MCF 10A (cell line): ENCODE results near the gene CORIN. TPM values are rescaled to one million over a fixed set of nuclear protein-coding genes. Genes with fewer than 3 reads are reported as not detected.

Source experiments
- BruUV-seq: library from RNA; stranded (reverse); fragments of 400-500 nt; replicated peaks from 2 replicates; lab custom pipeline; 2021; lab: Mats Ljungman, UMichigan
- CTCF ChIA-PET: fragments of 300-600 bp; sonication (Branson Sonifier 250); formaldehyde crosslinking; extraction: SDS; loops from one replicate; lab custom pipeline; 2021; ENCODE audit warnings: antibody characterized with exemption, inconsistent platforms; lab: Yijun Ruan, JAX
- POLR2A ChIA-PET: fragments of 300-600, 350-650 bp; sonication (Branson Sonifier 250); formaldehyde crosslinking; extraction: SDS; loops from one replicate; lab custom pipeline; 2020; ENCODE audit warnings: antibody characterized with exemption, inconsistent platforms; lab: Yijun Ruan, JAX
- DNase-seq: peaks from one replicate; pipeline ENCODE4 v3.0.0-alpha.2; 2018; ENCODE audit not compliant: unreplicated experiment
- H3K27ac Mint-ChIP-seq: one replicate; pipeline ENCODE4 v1.8.0; 2022; ENCODE audit warnings: mild to moderate bottlenecking, low read depth, mixed read lengths; ENCODE audit not compliant: unreplicated experiment
- H3K27me3 Mint-ChIP-seq: one replicate; pipeline ENCODE4 v1.8.0; 2022; ENCODE audit warnings: mixed read lengths; ENCODE audit not compliant: insufficient read depth, unreplicated experiment
- H3K36me3 Mint-ChIP-seq: one replicate; pipeline ENCODE4 v1.8.0; 2022; ENCODE audit warnings: mild to moderate bottlenecking, moderate library complexity, mixed read lengths; ENCODE audit not compliant: insufficient read depth, unreplicated experiment
- H3K4me1 Mint-ChIP-seq: one replicate; pipeline ENCODE4 v1.8.0; 2022; ENCODE audit warnings: mixed read lengths; ENCODE audit not compliant: insufficient read depth, unreplicated experiment
- H3K4me3 Mint-ChIP-seq: one replicate; pipeline ENCODE4 v1.8.0; 2022; ENCODE audit warnings: mild to moderate bottlenecking, moderate library complexity, mixed read lengths; ENCODE audit not compliant: unreplicated experiment
- H3K9me3 Mint-ChIP-seq: one replicate; pipeline ENCODE4 v1.8.0; 2022; ENCODE audit warnings: mixed read lengths; ENCODE audit not compliant: unreplicated experiment
- intact Hi-C: fragments of 100-400 bp; cut with micrococcal nuclease; formaldehyde crosslinking; loops from 2 replicates; pipeline ENCODE4 v1.14.1; 2022
- total RNA-seq: library from RNA; stranded (reverse); gene quantifications from 2 replicates; pipeline ENCODE4 v1.2.3, GENCODE V29; 2022
- TF ChIP-seq, protein P1 (sequence below): fragments of 200-600 bp; IDR thresholded peaks from one replicate; pipeline ENCODE4 v1.8.0; 2022; ENCODE audit warnings: antibody characterized with exemption, mild to moderate bottlenecking; ENCODE audit not compliant: unreplicated experiment

CORIN gene
- total RNA-seq, 1 experiment from 2014 or later = 1.0 TPM

DNA sequence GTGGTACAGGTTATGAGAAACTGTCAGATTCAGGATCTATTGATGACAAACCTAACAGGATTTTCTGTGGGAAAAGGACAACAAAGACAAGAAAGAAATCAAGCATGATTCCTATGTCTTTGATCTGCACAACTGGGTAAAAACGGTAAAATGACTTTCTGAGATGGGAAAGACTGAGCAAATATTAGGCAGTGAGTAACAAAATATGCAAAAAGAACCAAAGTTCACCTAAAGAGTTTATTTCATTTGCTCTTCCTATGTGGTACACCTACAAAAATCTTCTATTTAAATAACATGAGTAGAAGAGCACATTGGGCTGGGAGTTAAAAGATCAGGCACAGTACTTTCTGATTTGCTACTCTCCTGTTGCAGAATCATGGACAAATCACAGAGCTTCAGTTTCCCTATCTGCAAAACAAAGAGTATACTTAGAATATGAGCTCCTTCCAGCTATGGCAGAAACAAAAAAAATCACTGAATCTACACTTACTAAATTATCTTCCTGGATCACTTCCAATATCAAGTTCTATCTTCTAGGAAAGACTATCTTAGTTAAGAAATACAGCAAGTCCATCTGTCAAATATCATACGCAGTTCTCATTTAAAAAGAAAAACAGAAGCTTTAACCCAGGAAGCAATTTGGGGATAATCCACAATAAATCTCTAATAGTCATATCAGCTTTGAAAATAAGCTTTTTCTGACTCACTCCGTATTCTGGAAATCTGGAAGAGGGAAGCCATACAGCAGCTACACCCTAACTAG is 39.1 kb upstream of the CORIN start:
- peaks cover 85% of the 10 kb centered on the region for H3K36me3 Mint-ChIP-seq

GRCh38 chr4:47876310-47876709 is 38.4 kb upstream of the CORIN start:
- Mint-ChIP-seq H3K36me3 (peaks cover 87% of the 10 kb centered on the region), H3K27me3 (no peaks in the 10 kb centered on the region), H3K9me3 (no peaks in the 10 kb centered on the region), H3K27ac (peak overlapping the region; percentile 46), H3K4me3 (no peak overlapping the region), H3K4me1 (no peaks in the 10 kb centered on the region)
- intact Hi-C loops = no loop called here
- TF ChIP-seq, protein P1, sequence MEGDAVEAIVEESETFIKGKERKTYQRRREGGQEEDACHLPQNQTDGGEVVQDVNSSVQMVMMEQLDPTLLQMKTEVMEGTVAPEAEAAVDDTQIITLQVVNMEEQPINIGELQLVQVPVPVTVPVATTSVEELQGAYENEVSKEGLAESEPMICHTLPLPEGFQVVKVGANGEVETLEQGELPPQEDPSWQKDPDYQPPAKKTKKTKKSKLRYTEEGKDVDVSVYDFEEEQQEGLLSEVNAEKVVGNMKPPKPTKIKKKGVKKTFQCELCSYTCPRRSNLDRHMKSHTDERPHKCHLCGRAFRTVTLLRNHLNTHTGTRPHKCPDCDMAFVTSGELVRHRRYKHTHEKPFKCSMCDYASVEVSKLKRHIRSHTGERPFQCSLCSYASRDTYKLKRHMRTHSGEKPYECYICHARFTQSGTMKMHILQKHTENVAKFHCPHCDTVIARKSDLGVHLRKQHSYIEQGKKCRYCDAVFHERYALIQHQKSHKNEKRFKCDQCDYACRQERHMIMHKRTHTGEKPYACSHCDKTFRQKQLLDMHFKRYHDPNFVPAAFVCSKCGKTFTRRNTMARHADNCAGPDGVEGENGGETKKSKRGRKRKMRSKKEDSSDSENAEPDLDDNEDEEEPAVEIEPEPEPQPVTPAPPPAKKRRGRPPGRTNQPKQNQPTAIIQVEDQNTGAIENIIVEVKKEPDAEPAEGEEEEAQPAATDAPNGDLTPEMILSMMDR = no peak
- no peak for DNase-seq
- POLR2A ChIA-PET = no interaction called here
- no TSS peak for BruUV-seq
- CTCF ChIA-PET = interaction anchor here (0.7 kb wide), 1 partner anchor 208 kb away, joined by 3 read pairs; no protein-coding TSS in a partner anchor

More for the DNA sequence above, 39.1 kb upstream of the CORIN start:
- no peak for DNase-seq
- ChIA-PET CTCF (interaction anchor here (0.7 to 0.8 kb wide), 2 partner anchors 171 to 208 kb away, joined by 3 read pairs; no protein-coding TSS in a partner anchor), POLR2A (interaction anchor here (0.6 kb wide), 1 partner anchor 14 kb away, joined by 3 read pairs; no protein-coding TSS in a partner anchor)
- H3K27ac Mint-ChIP-seq = peak overlapping the region; percentile 46
- H3K9me3 Mint-ChIP-seq = no peaks in the 10 kb centered on the region
- BruUV-seq = no TSS peak
- no peaks in the 10 kb centered on the region for H3K4me1 Mint-ChIP-seq
- intact Hi-C loops = no loop called here
- no peak overlapping the region for H3K4me3 Mint-ChIP-seq
- TF ChIP-seq, protein P1 = no peak
- H3K27me3 Mint-ChIP-seq = no peaks in the 10 kb centered on the region

DNA sequence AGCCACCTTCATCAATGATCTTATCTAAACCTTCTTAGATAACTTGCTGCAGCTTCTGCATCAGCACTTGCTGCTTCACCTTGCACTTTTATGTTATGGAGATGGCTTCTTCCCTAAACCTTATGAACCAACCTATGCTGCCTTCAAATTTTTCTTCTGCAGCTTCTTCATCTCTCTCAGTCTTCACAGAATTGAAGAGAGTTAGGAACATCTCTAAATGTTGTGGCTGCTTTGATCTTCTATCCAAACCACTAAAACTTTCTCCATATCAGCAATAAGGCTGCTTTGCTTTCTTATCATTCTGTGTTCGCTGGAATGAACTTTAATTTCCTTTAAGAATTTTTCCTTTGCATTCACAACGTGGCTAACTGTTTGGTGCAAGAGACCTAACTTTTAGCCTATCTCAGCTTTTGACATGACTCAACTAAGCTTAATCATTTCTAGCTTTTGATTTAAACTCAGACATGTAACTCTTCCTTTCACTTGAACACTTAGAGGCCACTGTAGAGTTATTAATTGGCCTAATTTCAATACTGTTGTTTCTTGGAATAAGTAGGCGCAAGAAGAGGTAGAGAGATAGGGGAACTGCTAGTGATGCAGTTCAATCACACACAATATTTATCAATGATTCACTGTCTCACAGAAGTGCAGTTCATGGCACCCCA is 36.1 kb upstream of the CORIN start:
- Mint-ChIP-seq H3K27ac (no peak overlapping the region), H3K27me3 (no peaks in the 10 kb centered on the region), H3K4me1 (no peaks in the 10 kb centered on the region), H3K36me3 (peaks cover 84% of the 10 kb centered on the region), H3K4me3 (no peak overlapping the region), H3K9me3 (no peaks in the 10 kb centered on the region)
- ChIA-PET POLR2A (no interaction called here), CTCF (no interaction called here)
- intact Hi-C loops = no loop called here
- TF ChIP-seq, protein P1 = no peak
- no TSS peak for BruUV-seq
- no peak for DNase-seq

GRCh38 chr4:47863486-47863885 is 25.6 kb upstream of the CORIN start:
- H3K9me3 Mint-ChIP-seq = no peaks in the 10 kb centered on the region
- CTCF ChIA-PET = no interaction called here

More at GRCh38 chr4:47863486-47863885, 25.6 kb upstream of the CORIN start:
- POLR2A ChIA-PET = no interaction called here
- Mint-ChIP-seq H3K4me1 (no peaks in the 10 kb centered on the region), H3K27me3 (no peaks in the 10 kb centered on the region), H3K4me3 (no peak overlapping the region), H3K36me3 (peaks cover 45% of the 10 kb centered on the region), H3K27ac (no peak overlapping the region)
- no peak for DNase-seq
- intact Hi-C loops = no loop called here
- TF ChIP-seq, protein P1 = no peak
- no TSS peak for BruUV-seq
